Left ventricle myocardium superior (tissue), 1 donor: ENCODE data around the gene MORN5. TPM values are rescaled to one million over a fixed set of nuclear protein-coding genes. Genes with fewer than 3 reads are reported as not detected.
A peak's percentile ranks its signal among the peaks of the same experiment; 100 is the strongest.

ENCODE experiments used
- ATAC-seq: fragments of 200-7000 bp; cut with Tn5 transposase; one replicate; pipeline ENCODE4 v1.9.1; 2020; ENCODE audit warnings: mild to moderate bottlenecking, moderate library complexity
- DNase-seq: peaks from one replicate; pipeline ENCODE4 v3.0.0-alpha.2; 2020
- intact Hi-C: fragments of 100-400 bp; cut with micrococcal nuclease; formaldehyde crosslinking; loops from one replicate; pipeline ENCODE4 v1.11.0; 2022
- total RNA-seq: library from RNA; stranded (reverse); fragmentation: NEBNext Ultra II Directional; extraction: Animal tissue kit (Norgen Biotek cat#: 25700); gene quantifications from one replicate; pipeline ENCODE4 v1.2.1, GENCODE V29; 2021
- donor health status: DM: no; HTN: yes; CAD: no; lungs with severe emphysema.

Gene MORN5
- total RNA-seq, 1 donor from 2014 or later = not detected

DNA sequence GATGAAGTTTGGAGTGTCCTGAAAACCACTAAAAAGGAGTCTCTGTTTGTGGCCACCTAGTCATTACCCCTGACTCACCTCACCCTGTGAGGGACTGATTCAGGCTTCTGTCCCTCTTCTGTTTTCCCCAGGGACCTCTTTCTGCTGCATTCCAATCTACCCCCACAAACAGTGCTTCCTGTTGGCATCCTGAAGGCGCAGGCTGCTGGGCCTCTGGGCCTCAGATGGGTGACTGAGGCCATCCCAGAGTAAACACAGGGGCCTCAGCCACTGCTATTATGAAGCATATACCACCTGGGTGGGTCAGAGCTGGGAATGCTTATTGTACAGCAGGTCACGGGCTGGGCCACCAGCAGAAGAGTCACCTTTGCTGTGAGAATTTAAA is 20.0 kb downstream of the MORN5 start:
- intact Hi-C loops = no loop called here
- DNase-seq = no peak
- ATAC-seq = no peak

- no peak for ATAC-seq
- DNase-seq = no peak
- intact Hi-C loops = no loop called here
Measured at GRCh38 chr9:122180633-122181032, 20.9 kb downstream of the MORN5 start.

DNA sequence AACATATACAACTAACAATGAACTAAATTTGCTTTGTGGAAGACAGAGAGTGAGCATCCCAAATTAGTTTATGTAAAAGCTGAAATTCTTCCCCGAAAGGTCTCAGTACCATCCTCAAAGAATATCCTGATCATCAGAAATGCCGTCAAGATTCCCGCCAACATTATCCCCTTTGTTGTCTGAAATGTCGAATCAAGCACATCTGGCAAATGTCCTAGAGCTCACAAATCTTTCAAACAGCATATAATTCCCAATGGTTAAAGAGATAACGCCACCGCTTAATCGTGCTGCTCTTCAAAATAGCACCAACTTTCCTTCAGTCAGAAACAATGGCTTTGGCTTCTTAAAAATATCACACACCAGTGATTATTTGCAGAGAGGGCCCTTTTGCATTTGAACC is 23.8 kb downstream of the MORN5 start:
- DNase-seq = no peak
- intact Hi-C loops = no loop called here
- no peak for ATAC-seq

DNA sequence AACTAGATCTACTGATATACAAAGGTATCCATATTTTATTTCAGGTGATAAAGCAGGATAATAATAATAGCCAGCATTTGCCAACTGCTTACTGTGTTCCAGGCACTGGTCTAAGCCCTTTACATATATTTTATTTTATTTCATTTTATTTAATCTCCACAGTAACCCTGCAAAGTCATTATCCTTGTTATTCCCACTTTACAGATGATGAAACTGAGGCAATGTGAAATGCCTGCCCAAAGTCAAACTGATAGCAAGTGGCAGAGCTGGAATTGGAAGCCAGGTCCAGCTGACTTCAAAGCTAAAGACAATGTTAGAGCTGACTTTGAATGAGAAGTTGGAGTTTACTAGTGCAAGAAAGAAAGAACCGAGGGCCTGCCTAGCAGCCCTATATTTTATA is 24.8 kb downstream of the MORN5 start:
- intact Hi-C loops = no loop called here
- no peak for ATAC-seq

DNA sequence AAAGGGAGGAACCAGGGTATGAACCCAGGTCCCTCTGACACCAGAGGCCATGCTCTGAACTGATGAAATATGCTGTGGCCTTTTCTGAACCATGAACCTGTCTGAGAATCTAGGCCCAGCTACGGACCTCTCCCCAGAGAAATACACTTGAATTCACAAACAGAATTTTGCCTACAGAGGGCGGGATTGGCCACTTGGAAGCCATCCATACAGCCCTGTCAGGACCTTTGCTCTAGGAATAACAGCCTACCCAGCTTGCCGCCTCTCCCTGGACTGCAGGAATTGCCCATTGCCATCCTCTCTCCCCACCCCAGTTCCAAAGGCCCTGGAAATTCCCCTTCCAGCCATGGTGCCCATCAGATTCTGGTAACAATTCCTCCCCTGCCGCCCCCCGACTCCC is 26.6 kb downstream of the MORN5 start:
- DNase-seq (no peak), ATAC-seq (no peak)
- intact Hi-C loops = no loop called here

More for the DNA sequence above, 24.8 kb downstream of the MORN5 start:
- DNase-seq = no peak

DNA sequence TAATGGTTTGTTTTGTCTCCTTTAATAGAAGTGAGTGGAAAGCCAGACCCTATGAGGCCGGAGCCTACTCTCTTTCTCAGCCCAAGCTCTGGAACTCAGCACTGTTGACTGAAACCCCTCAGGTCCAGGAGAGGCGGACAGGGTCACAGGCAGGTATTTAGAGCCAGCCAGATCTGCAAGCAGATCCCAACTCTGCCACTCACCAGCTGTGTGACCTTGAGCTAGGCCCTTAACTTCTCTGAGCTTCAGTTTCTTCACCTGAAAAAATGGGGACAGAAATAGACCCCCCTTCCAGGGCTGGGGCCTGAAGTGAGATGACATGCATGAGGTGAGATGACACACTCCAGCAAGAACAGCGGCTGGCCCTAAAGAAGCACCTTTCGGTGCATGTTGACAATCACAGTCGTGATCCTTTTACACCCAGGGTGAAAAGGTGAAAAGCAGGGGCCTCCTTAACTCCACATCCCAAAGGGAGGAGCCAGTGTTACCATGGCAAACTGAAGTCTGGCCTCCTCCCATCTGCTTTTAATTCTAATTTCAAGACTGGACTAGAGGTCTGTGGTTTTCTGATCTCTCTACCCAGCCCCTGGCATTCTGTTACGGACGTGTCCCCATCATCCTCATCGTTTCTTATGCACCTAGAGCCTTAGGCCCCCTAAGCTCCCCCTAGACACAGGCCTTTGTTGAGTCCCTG is 27.2 kb downstream of the MORN5 start:
- no peak for ATAC-seq
- no peak for DNase-seq
- intact Hi-C loops = no loop called here

DNA sequence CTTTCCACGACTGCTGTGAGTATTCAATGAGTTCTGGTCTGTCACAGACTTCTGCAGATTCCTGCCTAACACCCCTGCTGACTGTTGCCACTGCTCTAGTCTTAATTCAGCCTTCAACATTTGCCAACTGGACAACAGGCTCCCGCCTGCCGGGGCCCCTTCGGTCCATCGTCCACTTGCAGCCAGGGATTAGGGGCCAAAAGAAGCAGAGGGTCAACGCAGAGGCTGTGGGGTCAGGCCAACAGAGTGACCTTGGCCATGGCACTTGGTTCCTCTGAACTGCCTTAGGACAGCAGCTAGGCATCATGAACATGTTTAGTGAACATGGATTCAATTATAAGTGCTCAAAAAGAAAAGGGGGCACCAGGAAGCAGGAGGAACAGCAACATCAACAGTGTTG is 28.7 kb downstream of the MORN5 start:
- intact Hi-C loops = no loop called here
- DNase-seq (no peak), ATAC-seq (no peak)

DNA sequence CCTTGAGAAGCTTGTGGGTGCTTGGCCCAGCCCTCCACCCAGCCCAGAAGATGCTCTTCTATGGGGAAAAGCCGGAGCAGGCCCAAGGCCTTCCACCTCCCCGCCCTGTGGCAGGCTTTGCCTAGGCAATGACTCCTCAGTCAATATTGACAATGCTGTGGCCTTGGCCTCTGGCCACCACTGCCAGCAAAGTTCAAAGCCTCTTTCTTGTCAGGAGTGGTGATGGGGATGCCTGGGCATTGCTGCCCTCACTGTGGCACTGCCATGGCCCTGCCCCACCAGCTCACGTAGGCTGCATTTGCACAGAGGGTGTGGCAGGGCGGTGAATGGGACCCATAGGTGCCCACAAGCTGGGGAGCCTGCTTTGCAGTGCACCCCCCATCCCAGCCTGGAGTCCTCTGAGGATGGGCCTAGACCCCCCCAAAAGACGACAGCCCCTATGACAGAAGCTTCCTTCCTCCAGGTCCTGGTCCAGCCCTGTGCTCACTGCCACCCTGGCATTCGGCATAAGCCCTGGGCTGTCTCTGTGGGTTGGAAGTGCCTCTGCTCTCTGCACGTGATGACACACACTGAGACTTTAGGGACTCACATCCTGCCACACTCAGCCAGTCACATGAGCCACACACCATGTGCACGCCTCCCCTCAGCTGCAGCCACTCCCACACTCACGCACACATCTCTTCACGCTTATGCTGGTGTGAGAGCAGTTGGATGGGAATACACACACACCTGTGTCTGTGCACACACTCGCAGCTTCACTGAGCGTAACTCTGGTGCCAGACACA is 31.1 kb downstream of the MORN5 start:
- intact Hi-C loops = no loop called here
- no peak for ATAC-seq
- DNase-seq = no peak

DNA sequence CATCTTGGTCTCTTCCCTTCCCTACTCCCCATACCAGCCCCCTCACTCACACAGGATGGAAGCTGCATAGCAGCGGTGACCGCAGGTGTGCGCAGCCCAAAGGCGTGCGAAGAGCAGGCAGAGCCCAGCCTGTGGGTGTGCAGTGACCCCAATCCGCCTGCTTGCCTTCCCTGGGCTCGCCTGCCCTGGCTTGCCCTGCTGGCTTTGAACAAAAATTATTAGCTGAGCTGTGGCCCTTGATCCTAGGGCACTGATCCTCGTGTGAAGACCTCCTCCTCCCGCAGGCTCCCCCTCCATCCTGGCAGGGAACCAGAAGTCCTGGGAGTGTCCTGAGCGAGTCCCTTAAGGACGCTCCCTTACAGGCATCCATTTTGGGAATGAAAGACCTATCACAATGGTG is 31.9 kb downstream of the MORN5 start:
- intact Hi-C loops = no loop called here
- DNase-seq (no peak), ATAC-seq (no peak)

GRCh38 chr9:122192261-122192875 is 32.7 kb downstream of the MORN5 start:
- ATAC-seq (no peak), DNase-seq (no peak)
- intact Hi-C loops = no loop called here

DNA sequence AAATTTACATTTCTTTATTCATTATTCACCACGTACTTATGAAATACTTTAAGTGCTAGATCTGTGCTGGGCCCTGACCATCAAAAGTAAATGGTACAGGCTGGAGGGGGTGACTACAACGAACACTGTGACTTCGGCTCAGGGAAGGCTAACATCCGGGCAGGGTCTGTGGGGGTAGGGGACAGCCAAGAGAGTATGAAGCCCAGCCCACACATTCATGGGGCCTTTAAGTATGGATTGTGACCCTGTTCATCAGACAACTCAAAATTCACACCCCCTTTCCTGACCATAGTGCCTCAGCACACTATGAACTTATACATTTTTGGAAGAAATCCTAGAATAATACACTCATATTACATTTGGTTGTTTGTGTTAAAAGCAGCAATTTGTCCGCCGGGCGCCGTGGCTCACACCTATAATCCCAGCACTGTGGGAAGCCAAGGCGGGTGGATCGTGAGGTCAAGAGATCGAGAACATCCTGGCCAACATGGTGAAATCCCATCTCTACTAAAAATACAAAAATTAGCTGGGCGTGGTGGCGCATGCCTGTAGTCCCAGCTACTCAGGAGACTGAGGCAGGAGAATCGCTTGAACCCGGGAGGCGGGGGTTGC is 33.3 kb downstream of the MORN5 start:
- DNase-seq (no peak), ATAC-seq (no peak)
- intact Hi-C loops = no loop called here

DNA sequence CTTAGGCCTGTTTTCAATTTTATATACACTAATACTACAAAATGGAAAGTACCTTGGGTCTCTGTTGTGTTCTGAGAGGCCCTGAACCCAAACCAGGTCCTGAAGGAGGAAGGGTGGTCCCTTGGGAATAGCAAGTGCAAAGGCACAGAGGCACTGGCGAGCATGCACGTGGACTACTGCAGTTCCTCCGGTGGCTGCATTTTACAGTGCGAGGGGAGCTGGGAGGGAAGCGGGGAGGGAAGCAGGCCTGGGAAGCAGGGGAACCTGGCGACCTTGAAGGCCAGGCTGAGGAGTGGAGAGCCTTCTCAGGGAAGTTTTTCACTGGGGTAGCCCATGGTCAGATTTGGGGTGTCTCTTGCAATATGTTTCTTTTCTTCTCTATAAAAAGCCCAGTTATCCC is 33.9 kb downstream of the MORN5 start:
- DNase-seq (no peak), ATAC-seq (no peak)
- intact Hi-C loops = no loop called here

DNA sequence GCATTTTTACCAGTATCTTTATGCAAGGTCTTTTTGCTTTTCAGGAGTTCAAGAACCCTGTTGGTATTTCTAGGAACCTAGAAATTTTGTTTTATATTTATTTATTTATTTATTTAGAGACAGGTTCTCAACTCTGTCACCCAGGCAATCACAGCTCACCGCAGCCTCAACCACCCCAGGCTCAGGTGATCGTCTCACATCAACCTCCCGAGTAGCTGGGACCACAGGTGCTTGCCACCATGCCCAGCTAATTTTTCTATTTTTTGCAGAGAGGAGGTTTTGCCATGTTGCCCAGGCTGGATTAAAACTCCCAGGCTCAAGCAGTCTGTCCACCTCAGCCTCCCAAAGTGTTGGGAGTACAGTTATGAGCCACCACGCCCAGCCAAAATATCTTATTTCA is 36.2 kb downstream of the MORN5 start:
- no peak for ATAC-seq
- DNase-seq = no peak
- intact Hi-C loops = no loop called here

- ATAC-seq (no peak), DNase-seq (no peak)
- intact Hi-C loops = no loop called here
Measured at GRCh38 chr9:122197426-122197825, 37.7 kb downstream of the MORN5 start.

- DNase-seq = no peak
- no peak for ATAC-seq
- intact Hi-C loops = no loop called here
Measured at GRCh38 chr9:122197882-122198281, 38.2 kb downstream of the MORN5 start.

DNA sequence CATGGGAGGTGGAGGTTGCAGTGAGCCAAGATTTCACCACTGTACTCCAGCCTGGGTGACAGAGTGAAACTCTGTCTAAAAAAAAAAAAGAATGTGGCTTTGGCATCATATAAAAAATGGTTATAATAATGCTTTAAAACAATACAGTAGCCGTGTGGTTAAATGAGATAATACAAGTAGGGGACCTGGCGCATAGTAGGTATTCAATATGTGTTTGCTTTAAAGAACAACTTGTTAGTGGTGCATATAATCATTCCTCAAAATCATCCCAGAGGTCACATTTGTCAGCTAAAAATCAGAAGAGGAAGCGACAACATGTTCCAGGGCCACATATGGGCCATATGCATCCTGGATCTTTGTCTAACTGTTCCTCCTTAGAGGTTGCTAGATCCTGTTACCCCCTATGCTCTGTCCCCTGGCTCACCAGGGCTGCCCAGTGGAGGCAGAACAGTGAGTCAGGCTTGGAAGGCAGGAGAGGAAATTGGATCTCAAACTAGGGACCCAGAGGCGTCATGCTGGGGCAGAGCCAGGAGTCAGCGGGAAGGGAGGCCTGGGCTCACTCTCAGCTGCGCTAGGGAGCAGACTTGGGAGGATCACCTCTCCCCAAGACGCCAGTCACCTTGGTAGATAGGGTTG is 41.4 kb downstream of the MORN5 start:
- intact Hi-C loops = no loop called here
- peak; percentile 37 for DNase-seq
- ATAC-seq = peak; percentile 32

- no peak for ATAC-seq
- intact Hi-C loops = no loop called here
- no peak for DNase-seq
Measured at GRCh38 chr9:122201641-122202040, 41.9 kb downstream of the MORN5 start.

DNA sequence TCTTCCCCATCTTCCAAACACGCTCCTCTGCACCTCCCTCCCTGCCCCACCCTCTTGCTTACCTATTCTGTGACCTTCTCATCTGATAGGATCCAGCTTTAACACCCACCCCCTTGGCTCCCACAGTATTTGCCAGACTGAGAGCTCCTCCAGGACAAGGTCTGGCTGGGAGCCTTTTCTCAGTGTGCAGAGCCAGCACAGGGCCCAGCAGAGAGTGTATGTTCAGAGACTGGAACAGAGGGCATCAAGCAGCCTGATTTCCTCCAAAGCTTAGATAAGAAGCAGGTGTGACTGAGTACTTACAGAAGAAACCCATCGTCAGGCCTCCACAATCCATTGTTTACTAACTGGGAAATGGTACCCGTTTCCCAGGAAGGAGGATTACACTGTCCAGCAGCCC is 42.4 kb downstream of the MORN5 start:
- peak; percentile 90 for ATAC-seq
- intact Hi-C loops = no loop called here

GRCh38 chr9:122204055-122204454 is 44.3 kb downstream of the MORN5 start:
- intact Hi-C loops = no loop called here
- ATAC-seq = no peak
- DNase-seq = no peak

More for the DNA sequence above, 42.4 kb downstream of the MORN5 start:
- no peak for DNase-seq

DNA sequence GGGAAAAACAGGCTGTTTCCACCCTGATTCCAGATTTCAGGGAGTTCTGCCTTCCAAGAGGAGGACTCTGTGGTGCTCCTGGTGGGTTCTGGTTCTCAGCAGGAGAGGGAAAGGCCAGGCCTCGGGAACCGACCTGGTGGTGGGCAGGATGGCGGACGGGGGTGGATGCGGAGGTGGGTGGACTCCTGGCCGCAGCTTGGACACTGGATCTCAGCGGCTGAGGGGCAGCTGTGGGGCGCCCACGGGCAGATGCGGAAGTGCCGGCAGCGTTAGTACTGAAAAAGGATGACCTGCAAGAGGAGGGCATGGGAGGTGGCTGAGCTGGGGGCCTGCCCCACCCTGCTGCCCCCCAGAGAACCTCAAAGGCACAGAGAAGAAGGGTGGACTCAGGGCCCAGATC is 44.8 kb downstream of the MORN5 start:
- DNase-seq = no peak
- no peak for ATAC-seq
- intact Hi-C loops = no loop called here
